ENCODE data around the gene THG1L.

DNA sequence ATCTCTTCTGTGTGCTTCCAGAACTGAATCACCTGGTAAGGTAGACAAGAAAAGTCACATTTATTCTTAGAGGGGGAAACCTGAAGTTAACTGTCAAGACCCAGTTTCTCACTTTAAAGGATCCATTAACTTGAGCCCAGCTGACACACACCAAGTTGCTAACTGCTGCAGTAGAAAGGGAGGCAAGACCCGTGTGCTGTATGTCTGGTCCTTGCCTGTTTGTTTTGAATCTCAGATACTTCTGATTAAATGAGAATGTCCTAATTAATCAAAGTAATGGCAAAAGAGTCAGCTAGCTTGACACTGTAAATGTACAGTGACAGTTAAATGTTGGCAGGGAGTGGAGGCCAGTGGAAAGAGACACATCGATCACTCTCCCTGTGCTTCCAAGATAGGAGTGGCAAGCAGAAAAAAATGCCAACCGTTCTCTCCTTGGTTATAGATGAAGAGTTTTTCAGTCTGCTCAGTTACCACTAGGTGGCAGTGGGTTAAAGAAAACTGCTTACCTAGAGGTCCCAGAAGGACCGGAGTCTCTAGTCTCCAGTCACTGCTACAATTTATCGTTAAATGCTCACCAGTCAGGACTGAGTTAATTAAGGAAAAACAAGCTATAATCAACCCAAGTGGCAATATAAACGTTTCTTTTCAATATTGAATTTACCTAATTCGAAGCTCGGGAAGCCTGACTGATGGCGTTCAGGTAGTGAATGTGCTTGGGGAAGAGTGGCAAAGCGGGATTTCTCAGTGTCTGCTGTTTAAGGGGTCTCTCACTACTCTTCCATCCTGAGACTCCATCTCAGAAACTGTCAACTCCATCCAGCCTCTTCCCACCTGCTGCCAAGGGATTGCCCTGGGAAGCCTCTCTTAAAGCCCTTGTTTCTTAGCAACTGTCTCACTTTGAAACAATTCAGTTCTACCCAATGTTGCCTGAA, 30.7 kb downstream of the THG1L start:
- TF ChIP-seq POLR2A (IDR thresholded peaks at IDR 0.05) = no peak
- TF ChIP-seq, protein P1, sequence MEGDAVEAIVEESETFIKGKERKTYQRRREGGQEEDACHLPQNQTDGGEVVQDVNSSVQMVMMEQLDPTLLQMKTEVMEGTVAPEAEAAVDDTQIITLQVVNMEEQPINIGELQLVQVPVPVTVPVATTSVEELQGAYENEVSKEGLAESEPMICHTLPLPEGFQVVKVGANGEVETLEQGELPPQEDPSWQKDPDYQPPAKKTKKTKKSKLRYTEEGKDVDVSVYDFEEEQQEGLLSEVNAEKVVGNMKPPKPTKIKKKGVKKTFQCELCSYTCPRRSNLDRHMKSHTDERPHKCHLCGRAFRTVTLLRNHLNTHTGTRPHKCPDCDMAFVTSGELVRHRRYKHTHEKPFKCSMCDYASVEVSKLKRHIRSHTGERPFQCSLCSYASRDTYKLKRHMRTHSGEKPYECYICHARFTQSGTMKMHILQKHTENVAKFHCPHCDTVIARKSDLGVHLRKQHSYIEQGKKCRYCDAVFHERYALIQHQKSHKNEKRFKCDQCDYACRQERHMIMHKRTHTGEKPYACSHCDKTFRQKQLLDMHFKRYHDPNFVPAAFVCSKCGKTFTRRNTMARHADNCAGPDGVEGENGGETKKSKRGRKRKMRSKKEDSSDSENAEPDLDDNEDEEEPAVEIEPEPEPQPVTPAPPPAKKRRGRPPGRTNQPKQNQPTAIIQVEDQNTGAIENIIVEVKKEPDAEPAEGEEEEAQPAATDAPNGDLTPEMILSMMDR (IDR thresholded peaks at IDR 0.05 in 8 of 11, conservative IDR thresholded peaks at IDR 0.05 in 3 of 11) = peak in 10 of 11 experiments; percentile 18 to 80 (median 67)
